HUES48 (cell line): ENCODE data around the gene IRF7.
"Not testable (repeated sequence)": the region's sequence is repeated elsewhere in the genome, so short reads cannot be mapped to it uniquely, and the experiment has no call there.

Experiments used
- H3K27ac ChIP-seq: one replicate; pipeline ENCODE4 v1.7.0; 2013; ENCODE audit warnings: low read depth, low read length, inconsistent platforms
- H3K27me3 ChIP-seq: 2 replicates; pipeline ENCODE4 v1.6.1; 2013; ENCODE audit warnings: mild to moderate bottlenecking, low read length; ENCODE audit not compliant: control insufficient read depth, insufficient read depth
- H3K36me3 ChIP-seq: 2 replicates; pipeline ENCODE4 v1.6.1; 2013; ENCODE audit warnings: low read length; ENCODE audit not compliant: control insufficient read depth, insufficient read depth
- H3K4me1 ChIP-seq: 2 replicates; pipeline ENCODE4 v1.6.1; 2013; ENCODE audit warnings: mild to moderate bottlenecking, low read length; ENCODE audit not compliant: control insufficient read depth, insufficient read depth
- H3K4me3 ChIP-seq: 2 replicates; pipeline ENCODE4 v1.5.1; 2013; ENCODE audit warnings: mild to moderate bottlenecking, low read depth, low read length
- H3K9ac ChIP-seq: 2 replicates; pipeline ENCODE4 v1.6.1; 2013; ENCODE audit warnings: mild to moderate bottlenecking, low read depth, low read length, moderate library complexity
- H3K9me3 ChIP-seq: 2 replicates; pipeline ENCODE4 v1.6.1; 2013; ENCODE audit warnings: low read length; ENCODE audit not compliant: control insufficient read depth, insufficient read depth

Gene IRF7

DNA sequence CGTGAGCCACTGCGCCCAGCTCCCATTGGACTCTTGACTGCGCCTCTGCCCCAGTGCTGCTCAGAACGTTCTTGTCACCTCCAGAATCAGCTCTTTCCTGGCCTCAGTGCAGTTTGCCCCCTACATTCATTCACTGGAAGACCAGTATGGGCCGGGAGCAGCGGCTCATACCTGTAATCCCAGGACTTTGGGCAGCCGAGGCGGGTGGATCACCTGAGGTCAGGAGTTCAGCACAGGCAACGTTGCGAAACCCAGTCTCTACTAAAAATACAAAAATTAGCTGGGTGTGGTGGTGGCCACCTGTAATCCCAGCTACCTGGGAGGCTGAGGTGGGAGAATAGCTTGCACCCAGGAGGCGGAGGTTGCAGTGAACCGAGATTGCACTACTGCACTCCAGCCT is 38.7 kb upstream of the IRF7 start:
- H3K9me3 ChIP-seq, H3K27ac ChIP-seq, H3K4me3 ChIP-seq, H3K4me1 ChIP-seq, H3K9ac ChIP-seq, H3K27me3 ChIP-seq: not testable (repeated sequence)
- H3K36me3 ChIP-seq: peaks cover 49% of the 10 kb centered on the region

DNA sequence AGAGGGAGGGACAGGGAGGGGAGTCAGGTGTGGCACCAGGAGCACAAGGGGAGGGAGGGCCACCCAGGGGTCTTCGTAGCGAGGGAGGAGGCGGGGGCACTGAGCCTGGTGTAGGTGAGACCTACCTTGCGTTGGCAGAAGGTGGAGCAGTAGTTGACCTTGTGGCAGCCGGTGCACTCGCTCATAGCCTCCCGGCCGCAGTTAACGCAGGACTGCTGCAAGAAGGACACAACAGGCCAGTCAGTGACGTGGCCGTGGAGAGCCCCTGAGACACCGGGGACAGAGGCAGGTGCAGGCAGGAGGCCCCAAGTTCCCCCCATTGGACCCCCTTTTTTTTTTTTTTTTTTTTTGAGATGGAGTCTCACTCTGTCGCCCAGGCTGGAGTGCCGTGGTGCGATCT is 38.1 kb upstream of the IRF7 start:
- H3K27me3 ChIP-seq: no peaks in the 10 kb centered on the region
- H3K9ac ChIP-seq: no peak overlapping the region
- H3K36me3 ChIP-seq: peaks cover 43% of the 10 kb centered on the region
- no peak overlapping the region for H3K4me3 ChIP-seq
- H3K27ac ChIP-seq: no peak overlapping the region
- no peaks in the 10 kb centered on the region for H3K9me3 ChIP-seq
- no peaks in the 10 kb centered on the region for H3K4me1 ChIP-seq

DNA sequence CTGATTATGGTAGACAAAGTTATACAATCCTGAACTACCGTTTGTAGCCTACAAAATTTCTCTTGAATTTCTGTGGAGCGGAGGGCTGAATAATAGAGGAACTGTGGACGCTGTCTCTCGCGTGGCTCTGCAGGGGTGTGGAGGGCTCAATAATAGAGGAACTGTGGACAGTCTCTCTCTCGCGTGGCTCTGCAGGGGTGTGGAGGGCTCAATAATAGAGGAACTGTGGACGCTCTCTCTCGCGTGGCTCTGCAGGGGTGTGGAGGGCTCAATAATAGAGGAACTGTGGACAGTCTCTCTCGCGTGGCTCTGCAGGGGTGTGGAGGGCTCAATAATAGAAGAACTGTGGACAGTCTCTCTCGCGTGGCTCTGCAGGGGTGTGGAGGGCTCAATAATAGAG is 37.4 kb upstream of the IRF7 start:
- peaks cover 36% of the 10 kb centered on the region for H3K36me3 ChIP-seq
- not testable (repeated sequence) for H3K27ac ChIP-seq, H3K9ac ChIP-seq, H3K27me3 ChIP-seq, H3K4me1 ChIP-seq, H3K9me3 ChIP-seq, H3K4me3 ChIP-seq

DNA sequence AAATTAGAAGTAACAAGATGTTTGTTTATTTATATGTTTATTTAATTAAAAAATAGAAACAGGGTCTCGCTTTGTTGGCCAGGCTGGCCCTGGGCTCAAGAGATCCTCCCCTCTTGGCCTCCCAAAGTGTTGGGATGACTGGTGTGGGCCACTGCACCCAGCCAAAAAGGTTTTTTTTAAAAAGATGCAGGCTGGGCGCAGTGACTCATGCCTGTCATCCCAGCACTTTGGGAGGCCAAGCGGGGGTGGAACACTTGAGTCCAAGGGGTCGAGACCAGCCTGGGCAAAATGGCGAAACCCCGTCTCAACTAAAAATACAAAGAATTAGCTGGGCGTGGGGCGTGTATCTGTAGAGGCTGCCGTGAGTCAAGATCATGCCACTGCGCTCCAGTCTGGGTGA is 34.7 kb upstream of the IRF7 start:
- Histone ChIP-seq H3K27ac (no peak overlapping the region), H3K36me3 (peaks cover 24% of the 10 kb centered on the region), H3K9ac (no peak overlapping the region), H3K27me3 (no peaks in the 10 kb centered on the region), H3K4me3 (no peak overlapping the region), H3K4me1 (no peaks in the 10 kb centered on the region), H3K9me3 (no peaks in the 10 kb centered on the region)

DNA sequence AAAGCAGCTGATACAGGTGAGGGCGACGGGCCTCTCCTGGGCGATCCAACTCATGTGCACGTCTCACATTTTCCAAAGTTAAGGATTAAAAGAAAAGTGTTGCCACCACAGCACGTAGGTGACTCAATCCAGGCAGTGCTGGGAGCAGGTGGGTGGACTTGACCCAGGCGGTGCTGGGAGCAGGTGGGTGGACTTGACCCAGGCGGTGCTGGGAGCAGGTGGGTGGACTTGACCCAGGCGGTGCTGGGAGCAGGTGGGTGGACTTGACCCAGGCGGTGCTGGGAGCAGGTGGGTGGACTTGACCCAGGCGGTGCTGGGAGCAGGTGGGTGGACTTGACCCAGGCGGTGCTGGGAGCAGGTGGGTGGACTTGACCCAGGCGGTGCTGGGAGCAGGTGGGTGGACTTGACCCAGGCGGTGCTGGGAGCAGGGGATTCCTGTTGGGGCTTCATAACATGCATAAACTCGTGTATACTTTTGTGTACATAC is 32.0 kb upstream of the IRF7 start:
- peaks cover 23% of the 10 kb centered on the region for H3K36me3 ChIP-seq
- H3K9me3 ChIP-seq: not testable (repeated sequence)

DNA sequence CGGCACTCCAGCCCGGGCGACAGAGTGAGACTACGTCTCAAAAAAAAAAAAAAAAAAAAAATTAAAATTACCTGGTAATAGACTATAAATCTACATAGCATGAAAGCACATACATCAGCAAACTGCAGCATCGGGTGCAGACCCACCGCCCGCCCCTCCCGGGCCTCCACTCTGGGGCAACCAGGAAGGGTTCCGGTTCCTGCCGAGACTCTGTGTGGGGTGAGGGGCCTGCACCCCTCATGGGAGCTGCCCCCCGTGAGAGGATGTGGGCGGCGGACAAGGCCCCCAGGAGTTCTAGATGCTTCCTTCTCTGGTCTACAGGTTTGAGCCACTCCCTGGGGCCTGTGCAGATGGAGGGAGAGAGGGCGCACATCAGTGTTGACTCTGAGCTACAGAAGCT is 30.5 kb upstream of the IRF7 start:
- Histone ChIP-seq H3K27me3 (no peaks in the 10 kb centered on the region), H3K27ac (no peak overlapping the region), H3K4me3 (no peak overlapping the region), H3K36me3 (peaks cover 17% of the 10 kb centered on the region), H3K9ac (no peak overlapping the region), H3K4me1 (no peaks in the 10 kb centered on the region), H3K9me3 (no peaks in the 10 kb centered on the region)

More for the DNA sequence above, 32.0 kb upstream of the IRF7 start:
- H3K9ac ChIP-seq, H3K4me3 ChIP-seq, H3K4me1 ChIP-seq, H3K27me3 ChIP-seq, H3K27ac ChIP-seq: not testable (repeated sequence)

DNA sequence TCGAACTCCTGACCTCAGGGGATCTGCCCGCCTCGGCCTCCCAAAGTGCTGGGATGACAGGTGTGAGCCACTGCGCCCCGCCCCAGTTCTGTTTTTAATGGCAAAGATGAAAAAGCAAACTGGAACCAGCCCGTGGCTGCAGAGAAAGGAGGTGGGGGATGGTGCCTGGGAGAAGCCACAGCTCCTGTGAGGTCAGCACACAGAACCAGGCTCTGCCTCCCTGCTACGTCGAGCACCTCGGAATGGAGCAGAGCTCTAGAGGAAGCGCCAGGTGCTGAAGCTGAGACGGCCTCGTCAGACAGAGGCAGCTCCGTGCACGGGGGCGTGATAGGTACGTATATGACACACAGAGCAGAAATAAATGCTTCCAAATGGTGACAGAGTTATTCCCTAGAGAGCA is 29.8 kb upstream of the IRF7 start:
- Histone ChIP-seq H3K27ac (no peak overlapping the region), H3K4me1 (peaks cover 4% of the 10 kb centered on the region), H3K9me3 (no peaks in the 10 kb centered on the region), H3K4me3 (no peak overlapping the region), H3K36me3 (peaks cover 10% of the 10 kb centered on the region), H3K27me3 (peaks cover 6% of the 10 kb centered on the region), H3K9ac (no peak overlapping the region)

DNA sequence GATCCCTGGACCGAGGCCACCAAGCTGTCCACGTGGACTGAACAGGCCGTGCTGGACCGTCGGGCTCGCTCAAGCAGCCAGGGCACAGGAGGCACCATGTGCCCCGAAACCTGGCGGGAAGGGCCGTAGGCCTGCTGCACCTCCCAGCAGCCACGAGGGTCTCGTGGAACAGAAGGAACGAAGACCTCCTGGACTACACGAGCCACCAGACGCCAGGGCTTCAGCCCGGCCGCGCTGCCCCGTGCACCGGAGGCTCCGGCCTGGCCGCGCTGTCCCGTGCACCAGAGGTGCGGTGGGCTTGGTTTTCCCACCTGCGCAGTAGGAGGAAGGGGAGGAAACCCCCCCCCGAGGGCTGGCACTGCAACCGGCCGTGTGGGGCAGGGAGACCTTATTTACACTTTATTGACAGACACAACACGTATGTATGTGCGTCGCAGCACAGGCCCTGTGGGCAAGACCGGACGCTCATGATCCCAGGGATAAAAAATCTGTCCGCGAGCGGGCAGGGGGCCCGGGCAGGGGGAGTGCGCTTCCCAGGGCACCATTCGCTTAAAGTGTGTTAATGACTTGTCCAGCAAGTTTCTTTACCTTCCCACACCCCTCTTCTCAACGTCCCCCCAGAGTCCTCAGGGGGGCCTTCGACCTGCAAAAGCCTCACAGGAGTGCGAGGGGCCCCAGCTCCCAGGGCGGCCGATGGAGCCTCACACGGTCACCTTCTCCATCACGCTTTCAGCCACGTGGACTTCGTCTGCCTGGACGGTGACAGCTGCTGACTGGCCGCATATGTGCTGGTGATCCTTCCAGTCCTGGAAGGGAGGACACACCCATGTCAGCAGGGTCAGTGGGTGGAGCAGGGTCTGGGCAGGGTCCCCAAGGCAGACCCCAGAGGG is 28.3 kb upstream of the IRF7 start:
- Histone ChIP-seq H3K4me1 (peaks cover 7% of the 10 kb centered on the region), H3K27me3 (peaks cover 17% of the 10 kb centered on the region), H3K27ac (no peak overlapping the region), H3K9me3 (no peaks in the 10 kb centered on the region), H3K9ac (no peak overlapping the region), H3K4me3 (no peak overlapping the region), H3K36me3 (peaks cover 9% of the 10 kb centered on the region)

DNA sequence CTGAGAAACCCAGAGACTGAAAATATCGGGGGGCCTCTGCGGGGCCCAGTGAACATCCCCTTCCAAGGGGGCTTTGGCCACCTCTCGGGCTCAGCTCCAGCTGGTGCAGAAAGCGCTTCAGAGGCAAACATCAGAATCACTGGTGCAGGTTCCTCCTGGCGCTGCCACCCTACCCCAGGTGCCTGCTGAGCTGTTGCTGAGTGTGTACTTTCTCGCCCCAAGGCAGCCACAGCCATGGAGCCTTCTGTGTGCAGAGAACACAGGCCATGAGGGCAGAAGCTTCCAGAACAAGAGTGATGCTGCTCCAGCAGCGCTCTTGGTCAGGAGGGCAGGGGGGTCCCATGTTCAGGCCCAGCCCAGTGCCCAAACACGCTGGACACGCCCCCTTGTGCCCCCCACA is 27.6 kb upstream of the IRF7 start:
- peaks cover 25% of the 10 kb centered on the region for H3K27me3 ChIP-seq
- H3K27ac ChIP-seq: no peak overlapping the region
- no peak overlapping the region for H3K9ac ChIP-seq
- peaks cover 9% of the 10 kb centered on the region for H3K36me3 ChIP-seq
- H3K4me3 ChIP-seq: no peak overlapping the region
- H3K9me3 ChIP-seq: no peaks in the 10 kb centered on the region
- peaks cover 10% of the 10 kb centered on the region for H3K4me1 ChIP-seq

DNA sequence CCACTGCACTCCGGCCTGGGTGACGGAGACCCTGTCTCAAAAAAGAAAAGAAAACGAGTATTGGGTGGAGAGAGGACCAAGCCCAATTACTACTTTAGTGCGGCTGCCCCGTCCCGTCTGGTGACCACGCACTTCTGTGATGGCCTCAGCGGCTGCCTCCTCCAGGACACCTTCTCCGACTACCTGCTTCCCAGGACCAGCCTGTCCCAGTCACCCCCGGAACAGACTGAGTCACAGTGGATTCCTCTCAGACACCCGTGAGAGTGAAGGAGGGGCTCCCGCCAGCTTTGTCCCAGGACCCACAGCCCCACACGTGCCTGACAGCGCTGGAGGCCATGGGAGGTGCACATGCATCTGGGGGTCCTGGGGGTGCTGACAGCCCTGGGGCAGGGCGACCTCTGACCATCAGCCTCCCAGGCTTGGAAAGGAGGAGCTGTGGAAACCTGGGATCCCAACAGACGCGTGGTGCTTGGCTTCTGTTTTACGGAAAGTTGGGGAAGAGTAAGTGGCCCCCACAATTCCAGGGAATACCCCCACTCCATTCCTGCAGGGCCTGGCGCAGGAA is 26.1 kb upstream of the IRF7 start:
- no peak overlapping the region for H3K4me3 ChIP-seq
- H3K9ac ChIP-seq: no peak overlapping the region
- no peaks in the 10 kb centered on the region for H3K9me3 ChIP-seq
- H3K4me1 ChIP-seq: peaks cover 19% of the 10 kb centered on the region
- peaks cover 39% of the 10 kb centered on the region for H3K27me3 ChIP-seq
- no peak overlapping the region for H3K27ac ChIP-seq
- H3K36me3 ChIP-seq: peaks cover 9% of the 10 kb centered on the region

DNA sequence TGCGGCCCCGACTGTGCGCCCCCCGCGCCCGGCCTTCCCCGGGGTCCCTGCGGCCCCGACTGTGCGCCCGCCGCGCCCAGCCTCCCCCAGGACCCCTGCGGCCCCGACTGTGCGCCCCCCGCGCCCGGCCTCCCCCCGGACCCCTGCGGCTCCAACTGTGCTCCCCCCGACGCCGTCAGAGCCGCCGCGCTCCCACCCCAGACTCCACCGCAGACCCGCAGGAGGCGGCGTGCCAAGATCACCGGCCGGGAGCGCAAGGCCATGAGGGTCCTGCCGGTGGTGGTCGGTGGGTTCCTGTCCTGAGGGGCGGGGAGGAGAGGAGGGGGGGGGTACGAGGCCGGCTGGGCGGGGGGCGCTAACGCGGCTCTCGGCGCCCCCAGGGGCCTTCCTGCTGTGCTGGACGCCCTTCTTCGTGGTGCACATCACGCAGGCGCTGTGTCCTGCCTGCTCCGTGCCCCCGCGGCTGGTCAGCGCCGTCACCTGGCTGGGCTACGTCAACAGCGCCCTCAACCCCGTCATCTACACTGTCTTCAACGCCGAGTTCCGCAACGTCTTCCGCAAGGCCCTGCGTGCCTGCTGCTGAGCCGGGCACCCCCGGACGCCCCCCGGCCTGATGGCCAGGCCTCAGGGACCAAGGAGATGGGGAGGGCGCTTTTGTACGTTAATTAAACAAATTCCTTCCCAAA is 24.4 kb upstream of the IRF7 start:
- H3K27ac ChIP-seq: no peak overlapping the region
- no peak overlapping the region for H3K9ac ChIP-seq
- no peaks in the 10 kb centered on the region for H3K9me3 ChIP-seq
- H3K4me3 ChIP-seq: no peak overlapping the region
- peaks cover 22% of the 10 kb centered on the region for H3K4me1 ChIP-seq
- peaks cover 56% of the 10 kb centered on the region for H3K27me3 ChIP-seq
- peaks cover 9% of the 10 kb centered on the region for H3K36me3 ChIP-seq
